B cell (primary cell): ENCODE results near the gene ADAM12. TPM values are rescaled to one million over a fixed set of nuclear protein-coding genes. Genes with fewer than 3 reads are reported as not detected.

Experiments used
- ATAC-seq: fragments of 200-7000 bp; cut with Tn5 transposase; one replicate; pipeline ENCODE4 v1.10.0; 2021; ENCODE audit warnings: low read depth, mild to moderate bottlenecking, moderate number of reproducible peaks, moderate library complexity
- CTCF ChIA-PET: fragments of 350-600 bp; sonication (Branson Sonifier 250); formaldehyde crosslinking; loops from one replicate; lab custom pipeline; 2021; ENCODE audit warnings: antibody characterized with exemption, inconsistent platforms; lab: Charles Lee
- POLR2A ChIA-PET: fragments of 350-600 bp; sonication (Branson Sonifier 250); formaldehyde crosslinking; loops from one replicate; lab custom pipeline; 2021; ENCODE audit warnings: antibody characterized with exemption; lab: Charles Lee
- DNase-seq: peaks from one replicate; pipeline ENCODE4 v3.0.0; 2013
- H2AFZ ChIP-seq: 2 replicates; pipeline ENCODE4 v1.6.1; 2012; ENCODE audit warnings: mild to moderate bottlenecking, low read depth, low read length; ENCODE audit not compliant: insufficient read depth, poor library complexity, severe bottlenecking
- H3K27ac ChIP-seq, 2 donors: 1 replicate in 1 of 2; 2 replicates in 1 of 2; pipeline ENCODE4 v1.5.1; 2012 to 2013; ENCODE audit warnings: low read length in 2 of 2, mild to moderate bottlenecking in 2 of 2, moderate library complexity in 1 of 2
- H3K27me3 ChIP-seq, 4 experiments: fragments of 200-600 bp in 1 of 4; sonication (generic) in 1 of 4; replicated peaks in 1 of 4; 1 replicate in 2 of 4; 2 replicates in 2 of 4; pipeline versions ENCODE4 v1.6.1 to v1.7.0; 2013 to 2016; ENCODE audit warnings: low read length in 3 of 4, mild to moderate bottlenecking in 2 of 4, mixed read lengths in 1 of 4, moderate library complexity in 1 of 4; ENCODE audit not compliant: insufficient read depth in 4 of 4, control insufficient read depth in 3 of 4; ENCODE audit errors: control extremely low read depth in 1 of 4
- H3K36me3 ChIP-seq, 2 experiments: replicated peaks in 1 of 2; 1 replicate in 1 of 2; 2 replicates in 1 of 2; pipeline versions ENCODE4 v1.6.1 to v1.7.1; 2013; ENCODE audit warnings: low read length in 1 of 2; ENCODE audit not compliant: insufficient read depth in 2 of 2, control insufficient read depth in 1 of 2; ENCODE audit errors: control extremely low read depth in 1 of 2, extremely low read depth in 1 of 2
- H3K4me1 ChIP-seq, 2 donors: fragments of 200-600 bp in 1 of 2; sonication (generic) in 1 of 2; 1 replicate in 1 of 2; 2 replicates in 1 of 2; pipeline versions ENCODE4 v1.5.1 to v1.6.1; 2013 to 2017; ENCODE audit warnings: low read length in 2 of 2; ENCODE audit not compliant: control insufficient read depth in 2 of 2, insufficient read depth in 2 of 2
- H3K4me2 ChIP-seq: replicated peaks from 2 replicates; pipeline ENCODE3; 2012; ENCODE audit warnings: mild to moderate bottlenecking, low read depth, low read length; ENCODE audit not compliant: poor library complexity, severe bottlenecking
- H3K4me3 ChIP-seq, 5 experiments: fragments of 200-600 bp in 1 of 5; sonication (generic) in 1 of 5; 1 replicate in 3 of 5; 2 replicates in 2 of 5; pipeline versions ENCODE4 v1.5.1 to v1.7.0; 2011 to 2016; ENCODE audit warnings: low read length in 4 of 5, mild to moderate bottlenecking in 4 of 5, low read depth in 2 of 5, control low read depth in 1 of 5, moderate library complexity in 1 of 5; ENCODE audit not compliant: insufficient read depth in 1 of 5; ENCODE audit errors: control extremely low read depth in 1 of 5, extremely low read depth in 1 of 5
- H3K79me2 ChIP-seq: fragments of 200-600 bp; sonication (generic); one replicate; pipeline ENCODE4 v1.6.0; 2016; ENCODE audit warnings: low read length; ENCODE audit not compliant: control insufficient read depth, insufficient read depth
- H3K9ac ChIP-seq: fragments of 200-600 bp; sonication (generic); 2 replicates; pipeline ENCODE4 v1.6.1; 2017; ENCODE audit warnings: mild to moderate bottlenecking, low read length, moderate library complexity
- H3K9me3 ChIP-seq, 3 donors: one replicate each; pipeline versions ENCODE4 v1.6.1 to v1.7.1; 2013; ENCODE audit warnings: low read length in 2 of 3; ENCODE audit not compliant: control insufficient read depth in 2 of 3, insufficient read depth in 1 of 3; ENCODE audit errors: control extremely low read depth in 1 of 3
- H4K20me1 ChIP-seq: 2 replicates; pipeline ENCODE4 v1.6.0; 2012; ENCODE audit warnings: mild to moderate bottlenecking, low read length; ENCODE audit not compliant: insufficient read depth, control insufficient read depth, poor library complexity, severe bottlenecking
- H3K27ac Mint-ChIP-seq: one replicate; pipeline ENCODE4 v1.8.0; 2021; ENCODE audit warnings: mixed read lengths
- H3K27me3 Mint-ChIP-seq: one replicate; pipeline ENCODE4 v1.8.0; 2021; ENCODE audit warnings: mixed read lengths
- H3K4me1 Mint-ChIP-seq: one replicate; pipeline ENCODE4 v1.8.0; 2021; ENCODE audit warnings: mixed read lengths
- H3K4me3 Mint-ChIP-seq: one replicate; pipeline ENCODE4 v1.8.0; 2021; ENCODE audit warnings: mixed read lengths
- H3K9me3 Mint-ChIP-seq: one replicate; pipeline ENCODE4 v1.8.0; 2022; ENCODE audit warnings: mixed read lengths; ENCODE audit not compliant: insufficient read depth
- EZH2 ChIP-seq: IDR thresholded peaks from 2 replicates; pipeline ENCODE4 v1.6.1; 2012; ENCODE audit warnings: borderline replicate concordance, low read depth, mild to moderate bottlenecking, moderate library complexity, low read length; ENCODE audit not compliant: insufficient read depth, poor library complexity, severe bottlenecking
- WGBS: methylation state at CpG from one replicate; pipeline ENCODE4 v1.1.5; 2013; ENCODE audit warnings: missing lambda C conversion rate; ENCODE audit not compliant: insufficient coverage; 5-methylcytosine and 5-hydroxymethylcytosine counted together
- intact Hi-C: fragments of 100-400 bp; cut with micrococcal nuclease; formaldehyde crosslinking; loops from one replicate; pipeline ENCODE4 v1.10.0; 2022
- polyA plus RNA-seq: library from polyadenylated mRNA; depleted of rRNA; stranded (reverse); fragments of >200 nt; gene quantifications from 2 replicates; pipeline ENCODE4 v1.2.3, GENCODE V29; 2012
- total RNA-seq, 2 donors: library from RNA; stranded (reverse); fragments of 120-200 nt in 1 of 2; gene quantifications; 1 replicate in 1 of 2; 2 replicates in 1 of 2; pipeline versions ENCODE4 v1.2.3 to v1.2.4, GENCODE V29; 2013 to 2022
- TF ChIP-seq, protein P1 (sequence below): fragments of 200-600 bp; IDR thresholded peaks from one replicate; pipeline ENCODE4 v1.8.0; 2022; ENCODE audit warnings: antibody characterized with exemption, mild to moderate bottlenecking

Gene ADAM12
- total and polyA plus RNA-seq, 2 donors (not counting 1 experiment from before 2014, with no cell fraction given), result 0.01 to 0.22 TPM

DNA sequence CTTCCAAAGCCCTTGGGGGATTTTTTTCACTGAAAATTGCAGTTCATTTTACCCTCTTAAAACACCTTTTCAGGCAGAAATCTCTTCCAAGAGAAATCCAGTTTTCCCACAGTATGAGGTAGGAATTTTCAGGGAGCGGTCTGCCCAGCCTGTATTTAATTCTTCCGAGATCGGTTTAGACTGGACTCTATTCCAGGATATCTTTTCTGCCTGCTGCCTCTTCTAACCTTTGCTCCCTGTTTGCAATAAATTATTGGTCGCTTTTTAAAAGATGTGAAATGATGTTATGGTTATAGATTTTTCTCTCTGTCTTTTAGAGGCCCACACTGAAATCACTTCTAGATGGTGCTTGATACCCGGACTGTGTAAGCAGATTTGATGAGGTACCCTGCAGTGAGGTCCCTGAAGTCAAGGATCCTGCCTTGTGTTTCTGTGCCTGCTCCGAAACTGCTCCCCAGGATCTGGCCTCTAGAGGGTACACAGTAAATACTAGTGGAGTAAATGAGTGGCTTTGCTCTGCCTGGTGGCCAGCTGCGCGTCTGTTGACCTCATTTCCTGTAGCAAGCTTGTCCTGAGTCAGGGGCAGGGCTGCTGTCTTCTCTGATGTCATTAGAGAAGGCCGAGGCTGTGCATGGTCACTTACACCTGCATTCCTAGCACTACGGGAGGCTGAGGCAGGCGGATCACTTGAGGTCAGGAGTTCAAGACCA lies 300.3 kb downstream of the ADAM12 start:
- Histone ChIP-seq H4K20me1 (no peaks in the 10 kb centered on the region), H2AFZ (no peak overlapping the region), H3K4me2 (no peak overlapping the region), H3K9ac (no peak overlapping the region), H3K36me3 (no peaks in the 10 kb centered on the region), H3K4me3 (no peak overlapping the region), H3K27me3 (no peaks in the 10 kb centered on the region), H3K4me1 (no peaks in the 10 kb centered on the region), H3K27ac (no peak overlapping the region), H3K9me3 (no peaks in the 10 kb centered on the region), H3K79me2 (no peaks in the 10 kb centered on the region)
- Mint-ChIP-seq H3K9me3 (no peaks in the 10 kb centered on the region), H3K27me3 (peaks cover 8% of the 10 kb centered on the region), H3K27ac (no peak overlapping the region), H3K4me1 (no peaks in the 10 kb centered on the region), H3K4me3 (no peak overlapping the region)
- ChIA-PET POLR2A (no interaction called here), CTCF (interaction anchor here (0.7 kb wide), 1 partner anchor 9 kb away, joined by 4 read pairs; no protein-coding TSS in a partner anchor)
- intact Hi-C loops, result no loop called here
- 87% methylated on average over 5 of the region's 11 CpGs for WGBS
- ATAC-seq (no peak), DNase-seq (no peak)
- TF ChIP-seq, protein P1, sequence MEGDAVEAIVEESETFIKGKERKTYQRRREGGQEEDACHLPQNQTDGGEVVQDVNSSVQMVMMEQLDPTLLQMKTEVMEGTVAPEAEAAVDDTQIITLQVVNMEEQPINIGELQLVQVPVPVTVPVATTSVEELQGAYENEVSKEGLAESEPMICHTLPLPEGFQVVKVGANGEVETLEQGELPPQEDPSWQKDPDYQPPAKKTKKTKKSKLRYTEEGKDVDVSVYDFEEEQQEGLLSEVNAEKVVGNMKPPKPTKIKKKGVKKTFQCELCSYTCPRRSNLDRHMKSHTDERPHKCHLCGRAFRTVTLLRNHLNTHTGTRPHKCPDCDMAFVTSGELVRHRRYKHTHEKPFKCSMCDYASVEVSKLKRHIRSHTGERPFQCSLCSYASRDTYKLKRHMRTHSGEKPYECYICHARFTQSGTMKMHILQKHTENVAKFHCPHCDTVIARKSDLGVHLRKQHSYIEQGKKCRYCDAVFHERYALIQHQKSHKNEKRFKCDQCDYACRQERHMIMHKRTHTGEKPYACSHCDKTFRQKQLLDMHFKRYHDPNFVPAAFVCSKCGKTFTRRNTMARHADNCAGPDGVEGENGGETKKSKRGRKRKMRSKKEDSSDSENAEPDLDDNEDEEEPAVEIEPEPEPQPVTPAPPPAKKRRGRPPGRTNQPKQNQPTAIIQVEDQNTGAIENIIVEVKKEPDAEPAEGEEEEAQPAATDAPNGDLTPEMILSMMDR, result no peak
- no peak for TF ChIP-seq EZH2

DNA sequence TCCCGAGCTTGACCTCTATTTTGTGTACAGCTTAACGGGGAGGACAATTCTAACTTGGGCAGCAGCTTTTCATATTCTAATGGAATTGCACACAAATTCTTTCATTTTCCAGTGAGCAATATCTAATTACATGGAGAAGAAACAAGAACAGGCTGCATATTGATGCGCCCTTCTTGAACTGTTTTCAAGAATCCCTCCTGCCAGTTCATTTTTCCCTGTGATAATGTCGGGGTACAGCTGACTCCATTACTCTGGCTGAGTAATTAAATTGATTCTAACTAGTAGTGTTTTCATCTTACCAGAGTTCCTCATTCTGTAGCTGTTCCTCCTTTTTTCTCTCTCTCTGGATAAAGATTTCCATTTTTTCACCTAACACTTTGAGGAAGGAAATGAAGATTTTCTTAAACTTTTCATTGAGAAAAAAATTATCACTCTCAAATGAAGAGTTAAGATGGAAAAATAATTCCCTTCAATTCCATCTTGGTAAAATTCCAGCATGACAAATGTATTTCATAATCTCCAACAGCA lies 301.1 kb downstream of the ADAM12 start:
- no peak for DNase-seq
- no peaks in the 10 kb centered on the region for H3K36me3 ChIP-seq
- peaks cover 8% of the 10 kb centered on the region for H3K27me3 Mint-ChIP-seq
- intact Hi-C loops, result no loop called here
- CTCF ChIA-PET, result no interaction called here
- no CpG with 5 or more reads among the region's 4 CpGs for WGBS
- POLR2A ChIA-PET, result no interaction called here
- no peaks in the 10 kb centered on the region for H3K27me3 ChIP-seq
- no peak overlapping the region for H3K27ac ChIP-seq
- H3K4me3 ChIP-seq, result no peak overlapping the region
- H3K4me3 Mint-ChIP-seq, result no peak overlapping the region
- no peak overlapping the region for H3K27ac Mint-ChIP-seq
- no peaks in the 10 kb centered on the region for H3K79me2 ChIP-seq
- H3K9ac ChIP-seq, result no peak overlapping the region
- ATAC-seq, result no peak
- H3K9me3 Mint-ChIP-seq, result no peaks in the 10 kb centered on the region
- no peaks in the 10 kb centered on the region for H3K4me1 ChIP-seq
- no peak for TF ChIP-seq EZH2
- TF ChIP-seq, protein P1, result no peak
- H4K20me1 ChIP-seq, result no peaks in the 10 kb centered on the region
- no peak overlapping the region for H3K4me2 ChIP-seq
- H3K9me3 ChIP-seq, result no peaks in the 10 kb centered on the region
- H3K4me1 Mint-ChIP-seq, result no peaks in the 10 kb centered on the region
- no peak overlapping the region for H2AFZ ChIP-seq
